ENCODE data around the gene RETREG2. TPM values are rescaled to one million over a fixed set of nuclear protein-coding genes. Genes with fewer than 3 reads are reported as not detected.

Gene RETREG2
- 37.4 TPM for polyA plus RNA-seq (2013, experiment 1 of 2)
- polyA plus RNA-seq (2013, experiment 2 of 2): 36.9 TPM

- peak within 1 kb of the TSS; percentile 85 for H2BK5ac ChIP-seq (ENCODE audit: low read length)
- H4K91ac ChIP-seq (ENCODE audit: low read depth, low read length, poor library complexity): no peak within 1 kb of the TSS
- H3K27me3 ChIP-seq (ENCODE audit: control insufficient read depth in 3 of 3, insufficient read depth in 3 of 3, low read depth in 1 of 3, low read length in 3 of 3): no peaks in the 10 kb centered on the region
- H3K9ac ChIP-seq (ENCODE audit: low read depth, low read length, poor library complexity): peak within 1 kb of the TSS; percentile 99
- peak within 1 kb of the TSS; percentile 76 for H3K14ac ChIP-seq (ENCODE audit: low read length)
- H3K27ac ChIP-seq (replicated peaks; ENCODE audit: low read length): peak within 1 kb of the TSS; percentile 84
- peak; percentile 87 for DNase-seq (ENCODE audit: low spot score)
- no peak within 1 kb of the TSS for H2AK5ac ChIP-seq (ENCODE audit: low read depth, low read length)
- peak within 1 kb of the TSS; percentile 80 for H3K4ac ChIP-seq (ENCODE audit: low read length)
- peak within 1 kb of the TSS; percentile 91 for H3K4me2 ChIP-seq (ENCODE audit: insufficient read depth, low read length, poor library complexity, severe bottlenecking)
- no peak within 1 kb of the TSS for H2BK12ac ChIP-seq (ENCODE audit: low read length)
- H3K4me3 ChIP-seq (ENCODE audit: low read length in 2 of 2): peak within 1 kb of the TSS; percentile 89 to 97
- H3K79me1 ChIP-seq (ENCODE audit: low read depth, low read length): peaks cover 5% of the 10 kb centered on the region
- H3K9me3 ChIP-seq (replicated peaks in 1 of 2; ENCODE audit: control insufficient read depth in 2 of 2, insufficient read depth in 1 of 2, low read depth in 1 of 2, low read length in 2 of 2): no peaks in the 10 kb centered on the region
- H3K23ac ChIP-seq (ENCODE audit: low read depth, low read length, poor library complexity): peak within 1 kb of the TSS; percentile 94
- peaks cover 8 to 9% of the 10 kb centered on the region in 2 donors for H3K4me1 ChIP-seq (ENCODE audit: control insufficient read depth in 2 of 2, insufficient read depth in 1 of 2, low read depth in 1 of 2, low read length in 2 of 2)
- peak within 1 kb of the TSS; percentile 99 for H2AFZ ChIP-seq (ENCODE audit: low read length)
- WGBS, 2 donors (ENCODE audit: extremely low coverage in 2 of 2, insufficient read length in 2 of 2, insufficient replicate concordance in 1 of 2): no CpG with 5 or more reads among the region's 67 CpGs
- H2BK120ac ChIP-seq (ENCODE audit: low read depth, low read length): no peak within 1 kb of the TSS
- no peak within 1 kb of the TSS for H2BK15ac ChIP-seq (ENCODE audit: low read length)
- peaks cover 34 to 57% of the 10 kb centered on the region in 2 donors for H3K36me3 ChIP-seq (replicated peaks in 1 of 2; ENCODE audit: control insufficient read depth in 2 of 2, insufficient read depth in 2 of 2, low read length in 2 of 2)
- no peak within 1 kb of the TSS for H4K8ac ChIP-seq (ENCODE audit: low read depth, low read length)
- H3K18ac ChIP-seq (ENCODE audit: low read length): peak within 1 kb of the TSS; percentile 98
Observed at GRCh38 chr2:219177552-219178376, at the start of gene RETREG2. RETREG2 (plus strand) TSS chr2:219178275; CDS start chr2:219178353, 78 bp downstream.

DNA sequence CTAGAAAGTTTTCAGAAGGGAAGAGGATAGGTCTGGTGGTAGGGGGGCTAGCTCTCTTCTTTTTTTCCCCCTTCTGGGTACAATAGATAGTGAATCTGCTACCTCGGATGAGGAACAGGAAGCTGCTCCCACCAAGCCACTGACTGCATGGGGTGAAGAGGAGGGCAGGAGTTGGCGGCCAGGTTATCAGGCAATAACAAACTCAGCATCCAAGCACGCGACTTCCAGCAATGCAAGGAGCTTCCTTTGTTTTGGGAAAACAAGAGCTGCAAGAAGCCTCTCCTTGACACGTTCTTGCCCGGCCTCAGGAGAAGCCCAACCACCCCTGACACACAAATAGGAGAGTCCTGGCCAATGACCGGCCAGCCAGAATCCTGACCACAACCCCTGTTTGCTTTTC, 49.7 kb upstream of the RETREG2 start:
- Histone ChIP-seq H3K36me3 (replicated peaks in 1 of 2; ENCODE audit: control insufficient read depth in 2 of 2, insufficient read depth in 2 of 2, low read length in 2 of 2) (peaks cover 0 to 1% of the 10 kb centered on the region in 2 donors), H2AK5ac (ENCODE audit: low read depth, low read length) (no peak overlapping the region), H2AFZ (ENCODE audit: low read length) (no peak overlapping the region), H3K79me1 (ENCODE audit: low read depth, low read length) (no peaks in the 10 kb centered on the region), H3K9ac (ENCODE audit: low read depth, low read length, poor library complexity) (no peak overlapping the region), H3K4me3 (ENCODE audit: low read length in 2 of 2) (no peak overlapping the region), H2BK5ac (ENCODE audit: low read length) (no peak overlapping the region), H3K4ac (ENCODE audit: low read length) (no peak overlapping the region), H3K4me1 (ENCODE audit: control insufficient read depth in 2 of 2, insufficient read depth in 1 of 2, low read depth in 1 of 2, low read length in 2 of 2) (peaks cover 3 to 5% of the 10 kb centered on the region in 2 donors), H3K27ac (replicated peaks; ENCODE audit: low read length) (no peak overlapping the region), H4K91ac (ENCODE audit: low read depth, low read length, poor library complexity) (no peak overlapping the region), H2BK120ac (ENCODE audit: low read depth, low read length) (no peak overlapping the region), H2BK15ac (ENCODE audit: low read length) (no peak overlapping the region), H2BK12ac (ENCODE audit: low read length) (no peak overlapping the region), H4K8ac (ENCODE audit: low read depth, low read length) (no peak overlapping the region), H3K18ac (ENCODE audit: low read length) (no peak overlapping the region), H3K23ac (ENCODE audit: low read depth, low read length, poor library complexity) (no peak overlapping the region), H3K27me3 (ENCODE audit: control insufficient read depth in 3 of 3, insufficient read depth in 3 of 3, low read depth in 1 of 3, low read length in 3 of 3) (no peaks in the 10 kb centered on the region), H3K14ac (ENCODE audit: low read length) (no peak overlapping the region), H3K9me3 (replicated peaks in 1 of 2; ENCODE audit: control insufficient read depth in 2 of 2, insufficient read depth in 1 of 2, low read depth in 1 of 2, low read length in 2 of 2) (peaks cover 0 to 2% of the 10 kb centered on the region in 2 donors), H3K4me2 (ENCODE audit: insufficient read depth, low read length, poor library complexity, severe bottlenecking) (no peak overlapping the region)
- no peak for DNase-seq (ENCODE audit: low spot score)
- no CpG with 5 or more reads among the region's 7 CpGs for WGBS, 2 donors (ENCODE audit: extremely low coverage in 2 of 2, insufficient read length in 2 of 2, insufficient replicate concordance in 1 of 2)

DNA sequence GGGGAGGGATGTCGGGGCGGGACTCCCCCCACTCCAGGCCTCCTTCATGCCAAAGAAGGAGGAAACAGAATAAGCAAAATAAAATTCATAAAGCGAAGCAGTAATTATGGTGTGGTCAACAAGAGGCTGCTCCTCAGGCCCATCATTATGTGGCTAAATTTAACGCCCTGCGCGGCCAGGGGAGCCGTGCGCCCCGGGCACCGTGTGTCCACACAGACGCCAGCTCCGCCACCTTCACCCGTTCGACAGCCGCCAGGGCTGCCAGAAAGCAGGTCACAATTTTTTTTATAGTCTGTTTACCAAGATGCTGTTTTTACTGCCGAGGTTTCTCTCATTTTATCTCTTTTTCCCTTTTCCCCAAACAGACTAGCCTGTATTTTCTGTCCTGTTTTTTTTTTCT, 48.5 kb upstream of the RETREG2 start:
- no peak overlapping the region for H3K18ac ChIP-seq (ENCODE audit: low read length)
- H3K4me2 ChIP-seq (ENCODE audit: insufficient read depth, low read length, poor library complexity, severe bottlenecking): no peak overlapping the region
- H3K4me3 ChIP-seq (ENCODE audit: low read length in 2 of 2): no peak overlapping the region
- H2BK12ac ChIP-seq (ENCODE audit: low read length): no peak overlapping the region
- no peak overlapping the region for H3K27ac ChIP-seq (replicated peaks; ENCODE audit: low read length)
- H3K9ac ChIP-seq (ENCODE audit: low read depth, low read length, poor library complexity): no peak overlapping the region
- H2BK5ac ChIP-seq (ENCODE audit: low read length): no peak overlapping the region
- H3K14ac ChIP-seq (ENCODE audit: low read length): no peak overlapping the region
- no peaks in the 10 kb centered on the region for H3K27me3 ChIP-seq (ENCODE audit: control insufficient read depth in 3 of 3, insufficient read depth in 3 of 3, low read depth in 1 of 3, low read length in 3 of 3)
- no peak overlapping the region for H2BK120ac ChIP-seq (ENCODE audit: low read depth, low read length)
- no peak overlapping the region for H4K91ac ChIP-seq (ENCODE audit: low read depth, low read length, poor library complexity)
- no peak overlapping the region for H2BK15ac ChIP-seq (ENCODE audit: low read length)
- H2AFZ ChIP-seq (ENCODE audit: low read length): no peak overlapping the region
- H3K23ac ChIP-seq (ENCODE audit: low read depth, low read length, poor library complexity): no peak overlapping the region
- WGBS, 2 donors (ENCODE audit: extremely low coverage in 2 of 2, insufficient read length in 2 of 2, insufficient replicate concordance in 1 of 2): no CpG with 5 or more reads among the region's 16 CpGs
- H2AK5ac ChIP-seq (ENCODE audit: low read depth, low read length): no peak overlapping the region
- no peaks in the 10 kb centered on the region for H3K4me1 ChIP-seq (ENCODE audit: control insufficient read depth in 2 of 2, insufficient read depth in 1 of 2, low read depth in 1 of 2, low read length in 2 of 2)
- peaks cover 0 to 1% of the 10 kb centered on the region in 2 donors for H3K36me3 ChIP-seq (replicated peaks in 1 of 2; ENCODE audit: control insufficient read depth in 2 of 2, insufficient read depth in 2 of 2, low read length in 2 of 2)
- H3K79me1 ChIP-seq (ENCODE audit: low read depth, low read length): no peaks in the 10 kb centered on the region
- H3K4ac ChIP-seq (ENCODE audit: low read length): no peak overlapping the region
- DNase-seq (ENCODE audit: low spot score): no peak
- H3K9me3 ChIP-seq (replicated peaks in 1 of 2; ENCODE audit: control insufficient read depth in 2 of 2, insufficient read depth in 1 of 2, low read depth in 1 of 2, low read length in 2 of 2): no peaks in the 10 kb centered on the region
- no peak overlapping the region for H4K8ac ChIP-seq (ENCODE audit: low read depth, low read length)

DNA sequence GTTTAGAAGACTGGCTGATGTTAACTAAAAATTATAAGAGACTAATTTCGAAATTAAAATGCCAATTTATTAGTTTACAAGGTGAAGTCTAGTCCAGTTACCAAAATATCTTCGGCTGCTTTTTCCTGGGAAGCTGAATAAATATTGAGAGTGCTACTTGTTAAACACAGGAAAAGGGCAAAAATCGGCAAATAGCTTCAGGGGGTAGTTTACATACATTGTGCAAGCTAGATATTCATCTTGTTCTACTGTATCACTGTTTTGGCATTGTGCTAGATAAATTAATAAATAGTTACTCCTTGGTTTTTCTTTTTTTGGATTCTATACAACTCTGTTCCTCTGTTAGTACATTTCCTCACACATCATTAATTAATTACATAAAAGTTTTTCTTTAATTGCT, 46.7 kb upstream of the RETREG2 start:
- no peak overlapping the region for H3K9ac ChIP-seq (ENCODE audit: low read depth, low read length, poor library complexity)
- H2BK5ac ChIP-seq (ENCODE audit: low read length): no peak overlapping the region
- H2BK15ac ChIP-seq (ENCODE audit: low read length): no peak overlapping the region
- H3K14ac ChIP-seq (ENCODE audit: low read length): no peak overlapping the region
- no peaks in the 10 kb centered on the region for H3K9me3 ChIP-seq (replicated peaks in 1 of 2; ENCODE audit: control insufficient read depth in 2 of 2, insufficient read depth in 1 of 2, low read depth in 1 of 2, low read length in 2 of 2)
- WGBS, 2 donors (ENCODE audit: extremely low coverage in 2 of 2, insufficient read length in 2 of 2, insufficient replicate concordance in 1 of 2): no CpG with 5 or more reads among the region's 3 CpGs
- no peak for DNase-seq (ENCODE audit: low spot score)
- H3K23ac ChIP-seq (ENCODE audit: low read depth, low read length, poor library complexity): no peak overlapping the region
- no peak overlapping the region for H3K27ac ChIP-seq (replicated peaks; ENCODE audit: low read length)
- H4K91ac ChIP-seq (ENCODE audit: low read depth, low read length, poor library complexity): no peak overlapping the region
- no peak overlapping the region for H2BK120ac ChIP-seq (ENCODE audit: low read depth, low read length)
- no peaks in the 10 kb centered on the region for H3K4me1 ChIP-seq (ENCODE audit: control insufficient read depth in 2 of 2, insufficient read depth in 1 of 2, low read depth in 1 of 2, low read length in 2 of 2)
- no peak overlapping the region for H3K4me2 ChIP-seq (ENCODE audit: insufficient read depth, low read length, poor library complexity, severe bottlenecking)
- no peak overlapping the region for H4K8ac ChIP-seq (ENCODE audit: low read depth, low read length)
- peaks cover 0 to 1% of the 10 kb centered on the region in 2 donors for H3K36me3 ChIP-seq (replicated peaks in 1 of 2; ENCODE audit: control insufficient read depth in 2 of 2, insufficient read depth in 2 of 2, low read length in 2 of 2)
- H3K27me3 ChIP-seq (ENCODE audit: control insufficient read depth in 3 of 3, insufficient read depth in 3 of 3, low read depth in 1 of 3, low read length in 3 of 3): no peaks in the 10 kb centered on the region
- H2AFZ ChIP-seq (ENCODE audit: low read length): no peak overlapping the region
- H3K4ac ChIP-seq (ENCODE audit: low read length): no peak overlapping the region
- H3K79me1 ChIP-seq (ENCODE audit: low read depth, low read length): no peaks in the 10 kb centered on the region
- H2BK12ac ChIP-seq (ENCODE audit: low read length): no peak overlapping the region
- H2AK5ac ChIP-seq (ENCODE audit: low read depth, low read length): no peak overlapping the region
- no peak overlapping the region for H3K18ac ChIP-seq (ENCODE audit: low read length)
- H3K4me3 ChIP-seq (ENCODE audit: low read length in 2 of 2): no peak overlapping the region
